OCI-LY3 (cell line): Measurements from ENCODE around the gene MRM2.

Experiments
- EZH2phosphoT487 ChIP-seq: fragments of 200-600 bp; shearing (Covaris generic); IDR thresholded peaks from 2 replicates; pipeline ENCODE4 v1.6.1; 2018; ENCODE audit warnings: antibody characterized with exemption, mixed run types, low read depth
- TF ChIP-seq, protein P1 (sequence below): fragments of 200-600, 300-600 bp; sonication (generic); IDR thresholded peaks from 2 replicates; pipeline ENCODE4 v1.5.1; 2014; ENCODE audit warnings: antibody characterized with exemption, low read length, low read depth

GRCh38 chr7:2192831-2193534, 49.0 kb downstream of the MRM2 start:
- TF ChIP-seq, protein P1, sequence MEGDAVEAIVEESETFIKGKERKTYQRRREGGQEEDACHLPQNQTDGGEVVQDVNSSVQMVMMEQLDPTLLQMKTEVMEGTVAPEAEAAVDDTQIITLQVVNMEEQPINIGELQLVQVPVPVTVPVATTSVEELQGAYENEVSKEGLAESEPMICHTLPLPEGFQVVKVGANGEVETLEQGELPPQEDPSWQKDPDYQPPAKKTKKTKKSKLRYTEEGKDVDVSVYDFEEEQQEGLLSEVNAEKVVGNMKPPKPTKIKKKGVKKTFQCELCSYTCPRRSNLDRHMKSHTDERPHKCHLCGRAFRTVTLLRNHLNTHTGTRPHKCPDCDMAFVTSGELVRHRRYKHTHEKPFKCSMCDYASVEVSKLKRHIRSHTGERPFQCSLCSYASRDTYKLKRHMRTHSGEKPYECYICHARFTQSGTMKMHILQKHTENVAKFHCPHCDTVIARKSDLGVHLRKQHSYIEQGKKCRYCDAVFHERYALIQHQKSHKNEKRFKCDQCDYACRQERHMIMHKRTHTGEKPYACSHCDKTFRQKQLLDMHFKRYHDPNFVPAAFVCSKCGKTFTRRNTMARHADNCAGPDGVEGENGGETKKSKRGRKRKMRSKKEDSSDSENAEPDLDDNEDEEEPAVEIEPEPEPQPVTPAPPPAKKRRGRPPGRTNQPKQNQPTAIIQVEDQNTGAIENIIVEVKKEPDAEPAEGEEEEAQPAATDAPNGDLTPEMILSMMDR: no peak
- no peak for TF ChIP-seq EZH2phosphoT487
